Sigmoid colon (tissue), 4 donors: ENCODE data around the gene NUTM2E.
"Not testable (repeated sequence)": the region's sequence is repeated elsewhere in the genome, so short reads cannot be mapped to it uniquely, and the experiment has no call there.

Experiments used
- POLR2A ChIP-seq, 2 donors: fragments of 450-650 bp; IDR thresholded peaks; one replicate each; pipeline ENCODE4 v1.6.1; 2016; ENCODE audit warnings: antibody characterized with exemption in 2 of 2, mild to moderate bottlenecking in 2 of 2, moderate library complexity in 2 of 2
- POLR2AphosphoS5 ChIP-seq, 4 donors: sonication (generic); formaldehyde crosslinking; IDR thresholded peaks; one replicate each; pipeline ENCODE4 v1.6.1; 2017; ENCODE audit warnings: antibody characterized with exemption in 4 of 4
- TF ChIP-seq, protein P1 (sequence below), 4 experiments: fragments of 450-650 bp in 3 of 4; fragments of 200-600 bp in 1 of 4; IDR thresholded peaks; one replicate each; pipeline ENCODE4 v1.5.1; 2016 to 2019; ENCODE audit warnings: antibody characterized with exemption in 4 of 4, mild to moderate bottlenecking in 3 of 4, moderate library complexity in 2 of 4

DNA sequence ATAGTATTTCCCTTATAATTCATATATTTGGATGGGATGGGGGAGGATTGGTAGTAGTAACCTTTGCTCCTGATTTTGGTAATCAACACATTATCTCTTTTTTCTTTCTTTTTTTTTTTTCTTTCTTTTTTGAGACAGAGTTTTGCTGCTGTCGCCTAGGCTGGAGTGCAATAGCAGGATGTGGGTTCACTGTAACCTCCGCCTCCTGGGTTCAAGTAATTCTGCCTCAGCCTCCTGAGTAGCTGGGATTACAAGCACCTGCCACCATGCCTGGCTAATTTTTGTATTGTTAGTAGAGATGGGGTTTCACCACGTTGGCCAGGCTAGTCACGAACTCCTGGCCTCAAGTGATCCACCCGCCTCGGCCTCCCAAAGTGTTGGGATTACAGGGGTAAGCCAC lies 3.2 kb upstream of the NUTM2E start:
- TF ChIP-seq, protein P1, sequence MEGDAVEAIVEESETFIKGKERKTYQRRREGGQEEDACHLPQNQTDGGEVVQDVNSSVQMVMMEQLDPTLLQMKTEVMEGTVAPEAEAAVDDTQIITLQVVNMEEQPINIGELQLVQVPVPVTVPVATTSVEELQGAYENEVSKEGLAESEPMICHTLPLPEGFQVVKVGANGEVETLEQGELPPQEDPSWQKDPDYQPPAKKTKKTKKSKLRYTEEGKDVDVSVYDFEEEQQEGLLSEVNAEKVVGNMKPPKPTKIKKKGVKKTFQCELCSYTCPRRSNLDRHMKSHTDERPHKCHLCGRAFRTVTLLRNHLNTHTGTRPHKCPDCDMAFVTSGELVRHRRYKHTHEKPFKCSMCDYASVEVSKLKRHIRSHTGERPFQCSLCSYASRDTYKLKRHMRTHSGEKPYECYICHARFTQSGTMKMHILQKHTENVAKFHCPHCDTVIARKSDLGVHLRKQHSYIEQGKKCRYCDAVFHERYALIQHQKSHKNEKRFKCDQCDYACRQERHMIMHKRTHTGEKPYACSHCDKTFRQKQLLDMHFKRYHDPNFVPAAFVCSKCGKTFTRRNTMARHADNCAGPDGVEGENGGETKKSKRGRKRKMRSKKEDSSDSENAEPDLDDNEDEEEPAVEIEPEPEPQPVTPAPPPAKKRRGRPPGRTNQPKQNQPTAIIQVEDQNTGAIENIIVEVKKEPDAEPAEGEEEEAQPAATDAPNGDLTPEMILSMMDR (IDR thresholded peaks at IDR 0.05), result not testable (repeated sequence)
- not testable (repeated sequence) for TF ChIP-seq POLR2A, POLR2AphosphoS5 (IDR thresholded peaks at IDR 0.05)
